Stimulated activated CD4-positive, alpha-beta T cell treated with anti-CD3 and anti-CD28 coated beads, Interleukin-12 subunit alpha, Interleukin-12 subunit beta, amount 100 ng/mL, for 4 hours (primary cell): Measurements from ENCODE around the gene PBX1.

Source experiments
- DNase-seq: peaks from one replicate; pipeline ENCODE4 v3.0.0-alpha.2; 2020

The PBX1 gene

DNA sequence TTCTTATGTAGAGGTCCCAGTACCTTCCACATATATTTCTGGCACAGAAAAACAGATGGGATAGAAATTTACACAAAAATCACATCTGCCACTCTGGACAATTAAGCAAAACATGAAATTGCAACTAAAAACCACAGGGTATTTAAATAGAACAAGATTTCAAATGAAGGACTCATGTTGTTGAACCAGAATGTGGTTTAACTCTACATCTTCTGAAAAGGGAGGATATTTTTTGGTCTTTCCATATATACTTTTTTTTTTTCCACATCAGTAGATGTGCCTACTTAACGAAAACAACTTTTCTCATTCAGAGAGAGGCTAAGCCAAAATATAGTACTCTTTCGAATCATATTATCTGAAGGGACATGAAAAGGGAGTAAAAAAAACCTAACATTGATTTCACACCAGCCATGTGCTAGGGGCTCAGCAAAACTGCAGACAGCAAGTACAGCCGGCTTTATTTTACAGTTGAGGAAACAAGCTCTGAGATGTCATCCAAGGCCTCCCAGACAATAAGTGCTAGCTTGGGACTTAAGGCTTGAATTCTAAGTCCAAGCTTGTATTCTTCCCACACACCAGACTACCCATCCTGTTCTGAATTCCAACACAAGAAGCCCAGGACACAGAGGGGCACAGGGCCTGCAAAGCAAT lies 208.9 kb downstream of the PBX1 start:
- DNase-seq: no peak

DNA sequence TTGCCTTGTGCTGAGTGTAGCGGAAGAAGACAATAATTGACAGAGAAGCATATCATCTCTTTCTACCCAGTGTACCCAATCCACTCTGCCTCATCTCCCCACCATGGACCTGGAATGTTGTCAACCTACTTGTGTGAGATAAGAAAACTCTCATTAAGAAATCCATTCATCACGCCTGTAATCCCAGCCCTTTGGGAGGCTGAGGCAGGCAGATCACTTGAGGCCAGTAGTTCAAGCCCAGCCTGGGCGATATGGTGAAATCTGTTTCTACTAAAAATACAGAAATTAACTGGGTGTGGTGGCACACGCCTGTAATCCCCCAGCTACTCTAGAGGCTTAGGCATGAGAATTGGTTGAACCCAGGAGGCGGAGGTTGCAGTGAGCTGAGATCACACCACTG lies 209.6 kb downstream of the PBX1 start:
- DNase-seq: no peak

DNA sequence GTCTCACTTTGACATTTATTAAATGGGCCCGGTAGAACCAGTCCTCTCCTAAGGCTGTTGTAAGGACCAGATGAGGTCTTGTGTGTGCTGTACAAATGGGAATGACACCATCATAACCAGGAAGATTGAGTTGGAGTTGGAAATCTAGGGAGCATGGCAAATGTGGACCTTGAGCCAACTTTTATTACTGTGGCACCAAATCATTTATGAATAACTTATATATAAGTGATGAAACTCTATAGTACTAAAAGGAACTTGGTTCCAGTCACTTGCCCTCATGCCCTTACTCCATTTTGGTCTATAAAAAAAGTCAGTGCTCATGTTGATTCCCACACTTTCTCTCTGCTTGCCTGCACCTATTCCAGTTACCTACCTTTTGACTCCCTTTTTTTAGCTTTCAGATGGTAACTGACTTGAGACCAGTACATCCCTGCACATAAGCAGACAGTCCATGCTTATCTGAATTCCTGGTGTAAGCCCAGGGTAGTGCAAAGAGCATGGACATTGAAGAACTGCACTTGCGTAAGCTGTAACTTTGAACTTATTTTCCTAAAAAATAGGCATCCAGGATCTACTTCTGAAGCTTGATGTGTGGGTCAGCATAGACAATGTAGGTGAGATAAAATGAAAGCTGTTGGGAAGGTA lies 210.6 kb downstream of the PBX1 start:
- no peak for DNase-seq

DNA sequence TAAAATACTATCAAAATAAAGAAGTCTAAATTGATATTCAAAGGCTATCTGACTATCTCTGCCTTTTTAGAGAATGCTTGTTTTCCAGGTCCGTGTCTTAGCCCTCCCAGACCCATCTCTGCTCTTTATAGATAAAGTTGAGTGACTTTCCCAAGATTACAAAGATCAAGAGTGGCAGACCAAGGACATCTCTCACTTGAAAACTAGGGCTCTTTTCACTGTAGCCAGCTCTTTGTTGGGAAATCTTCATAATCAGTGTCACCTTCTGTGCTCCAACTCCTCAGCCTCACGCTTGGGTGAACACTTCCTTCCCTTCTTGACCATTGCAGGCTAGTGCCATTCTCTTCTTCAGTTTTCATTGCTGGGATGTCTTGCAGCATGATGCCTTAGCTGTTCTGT lies 211.1 kb downstream of the PBX1 start:
- no peak for DNase-seq

DNA sequence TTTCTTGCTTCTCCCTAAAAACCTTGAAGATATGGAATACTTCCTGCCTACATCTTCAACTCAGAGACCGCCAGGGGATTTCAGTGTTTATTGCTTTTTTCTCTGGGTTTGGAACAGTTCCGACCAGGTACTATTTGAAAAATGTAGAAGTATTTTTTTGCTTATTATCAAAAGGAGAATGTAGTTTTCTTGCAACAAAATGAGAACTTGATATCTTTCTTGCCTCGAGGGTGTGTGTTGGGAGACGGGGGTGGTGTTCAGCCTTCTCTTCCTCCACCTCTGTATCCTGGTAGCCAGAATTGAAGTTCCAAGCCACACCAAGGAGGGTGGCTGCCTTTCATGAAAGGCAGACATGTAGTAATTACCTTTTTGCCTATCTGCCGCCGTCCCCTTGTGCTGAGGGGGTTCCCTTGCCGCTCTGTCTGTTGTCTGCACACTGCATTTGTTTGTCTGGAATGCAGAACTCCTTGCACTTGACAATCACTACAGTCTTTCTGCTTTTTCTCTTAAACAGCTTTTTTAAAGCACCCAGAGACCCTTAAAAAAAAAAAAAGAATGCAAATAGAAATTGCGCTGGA lies 212.1 kb downstream of the PBX1 start:
- DNase-seq: no peak

DNA sequence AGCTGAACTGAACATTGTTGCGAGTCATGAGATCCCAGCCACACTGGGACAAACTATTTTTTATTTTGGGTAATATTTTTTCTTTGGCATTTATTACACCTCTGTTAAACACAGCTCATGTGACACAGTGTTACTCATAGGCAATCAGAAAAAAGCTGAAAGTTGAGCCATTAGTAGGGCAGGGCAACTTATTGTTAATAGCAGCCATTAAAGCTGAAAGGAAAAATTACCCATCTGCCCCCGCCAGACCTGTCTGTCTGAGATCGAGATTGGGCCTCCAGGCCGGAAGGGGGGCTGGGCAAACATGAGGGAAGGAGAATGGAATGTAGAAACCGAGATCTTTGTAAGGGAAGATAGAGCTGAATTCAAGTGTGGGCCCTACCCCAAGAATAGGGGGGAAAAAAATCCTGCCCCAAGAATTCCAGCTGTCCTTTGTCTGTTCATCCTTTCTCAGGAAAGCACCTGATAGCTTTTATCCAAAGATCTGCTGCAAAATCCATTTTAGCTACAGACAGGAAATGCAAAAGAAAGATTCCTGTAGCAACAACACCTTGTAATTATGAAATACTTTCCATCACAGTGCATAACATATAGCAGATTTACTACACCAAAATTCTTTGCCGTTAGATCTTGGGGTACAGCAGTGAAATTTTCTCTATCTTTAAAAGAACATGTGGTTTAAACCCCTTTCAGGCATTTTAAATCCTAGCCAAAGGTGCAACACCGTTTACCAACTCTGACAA lies 212.8 kb downstream of the PBX1 start:
- DNase-seq: no peak

DNA sequence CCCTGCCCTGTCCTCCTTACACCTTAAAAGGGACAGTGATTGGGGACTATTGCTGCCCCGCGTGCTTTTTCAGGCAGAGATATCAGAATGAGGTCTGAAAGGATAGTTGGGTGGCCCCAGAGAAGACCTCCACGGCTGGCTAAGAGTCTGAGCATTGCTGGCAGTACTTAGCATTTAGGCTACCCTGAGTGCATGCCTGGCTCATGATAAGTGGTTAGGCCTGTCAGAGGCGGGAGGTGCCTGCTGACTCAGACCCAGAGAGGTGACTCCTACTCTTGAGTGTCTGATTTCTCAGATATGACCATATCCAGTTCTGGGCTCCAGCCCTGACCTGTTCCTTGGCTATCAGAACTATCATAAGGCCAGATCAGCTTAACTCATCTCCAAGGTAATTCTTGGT lies 213.7 kb downstream of the PBX1 start:
- DNase-seq: no peak

DNA sequence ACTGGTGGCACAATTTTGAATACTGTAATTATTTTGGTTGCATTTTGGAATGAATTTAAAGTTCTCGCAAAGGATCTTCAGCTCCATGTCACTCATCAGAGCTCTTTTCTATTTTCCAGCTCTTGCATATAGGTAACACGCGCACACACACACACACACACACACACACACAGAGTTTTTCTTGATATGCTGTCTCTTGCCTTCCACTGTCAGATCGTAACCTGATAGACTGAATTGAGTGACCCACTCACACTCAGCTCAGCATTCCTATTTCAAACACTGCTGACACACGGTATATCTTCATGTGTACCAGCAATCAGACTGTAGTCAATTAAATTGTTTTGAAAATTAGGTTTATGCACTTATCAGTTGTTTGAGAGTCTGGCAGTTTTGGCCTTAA lies 214.1 kb downstream of the PBX1 start:
- DNase-seq: no peak

DNA sequence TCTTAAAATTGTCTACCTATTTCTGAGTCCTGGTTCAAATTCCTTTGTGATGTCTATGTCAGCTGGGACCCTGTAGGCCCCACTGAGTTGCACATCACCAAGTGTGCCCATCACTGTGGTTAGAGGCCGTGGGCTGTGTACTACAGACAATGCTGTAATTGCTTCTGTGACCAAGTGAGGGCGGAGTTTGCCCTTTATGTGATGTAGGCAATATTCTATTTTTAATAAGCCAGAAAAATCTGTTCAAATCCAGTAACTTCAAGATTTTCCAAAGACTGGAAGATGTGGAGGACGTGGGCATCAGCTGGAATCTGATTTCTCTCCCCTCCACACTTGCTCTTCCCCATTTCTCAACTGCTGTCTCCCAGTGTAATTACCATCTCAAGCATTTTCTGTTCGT lies 215.4 kb downstream of the PBX1 start:
- DNase-seq: no peak

DNA sequence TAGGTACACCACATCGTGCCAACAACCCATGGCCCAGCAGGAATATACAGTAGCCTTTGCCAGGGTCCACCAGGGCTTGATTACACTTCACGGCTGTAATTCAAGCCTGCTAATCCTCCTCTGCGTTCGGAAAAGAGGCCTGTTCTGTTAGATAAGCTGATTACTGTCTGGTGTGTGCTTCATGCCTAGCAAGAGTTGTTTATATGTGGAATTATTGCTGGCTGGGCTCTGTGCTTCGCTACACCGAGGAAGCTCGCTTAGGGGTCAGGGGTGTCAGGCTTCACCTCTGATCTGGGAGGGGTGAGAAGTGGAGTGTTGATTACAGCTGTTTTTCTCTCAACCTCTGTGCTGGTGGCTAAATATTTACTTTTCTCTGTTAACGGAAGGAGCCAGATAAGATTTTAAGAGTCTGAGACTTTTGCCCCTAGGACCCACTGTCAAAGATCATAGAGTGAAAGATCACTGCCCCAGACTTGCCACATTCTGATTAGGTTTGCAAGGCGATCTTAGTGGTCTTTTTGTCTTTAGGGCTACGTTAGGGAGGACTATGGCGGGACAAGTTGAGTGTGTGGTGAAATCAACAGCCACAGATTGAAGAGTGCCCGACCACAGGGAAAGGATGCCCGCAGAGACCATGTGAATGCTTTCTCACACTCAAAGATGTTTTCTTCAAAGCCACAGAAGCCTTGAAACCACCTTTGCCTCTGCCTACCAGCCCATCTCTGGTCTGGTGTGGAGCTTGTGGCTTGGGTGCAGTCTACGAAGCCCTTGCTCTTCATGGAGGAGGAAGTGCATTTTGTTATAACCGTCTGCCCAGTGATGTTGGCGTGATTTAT lies 216.1 kb downstream of the PBX1 start:
- DNase-seq: no peak

DNA sequence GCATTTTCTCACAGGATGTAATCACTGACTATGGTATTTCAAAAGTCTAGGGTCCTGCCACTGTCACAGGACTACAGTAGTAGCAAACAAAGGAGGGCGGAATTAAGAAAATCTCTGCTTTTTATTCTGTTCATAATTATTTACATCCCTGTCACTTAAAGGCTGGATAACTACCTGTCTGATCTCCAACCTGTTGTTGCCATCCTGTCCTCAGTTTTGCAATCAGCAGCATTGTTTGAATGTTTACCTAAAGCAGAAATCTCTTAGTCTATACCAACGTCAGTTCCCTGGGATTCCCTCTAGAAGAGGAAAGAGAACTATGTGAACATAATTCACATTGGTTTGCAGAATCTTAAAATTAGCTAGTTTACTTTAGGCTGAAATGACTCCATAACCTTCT lies 218.5 kb downstream of the PBX1 start:
- no peak for DNase-seq

DNA sequence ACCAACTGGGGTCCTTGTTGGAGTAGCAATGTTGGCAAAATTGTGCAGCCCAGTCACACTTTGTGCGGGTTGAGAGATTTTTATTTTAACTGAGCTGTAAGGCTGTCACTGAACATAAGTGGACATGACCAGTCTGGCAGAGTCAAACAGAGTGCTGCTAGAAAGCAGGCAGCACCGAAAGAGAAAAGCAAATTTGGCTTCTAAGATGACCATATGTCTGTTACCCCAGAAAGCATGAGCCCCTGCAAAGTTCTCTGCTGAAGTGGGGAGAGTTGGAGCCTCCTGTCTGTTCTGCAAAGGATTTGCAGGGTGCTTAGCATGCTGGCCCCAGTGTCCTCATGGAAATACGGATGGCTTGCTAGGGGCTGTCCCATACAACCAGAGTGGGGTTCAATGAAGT lies 220.4 kb downstream of the PBX1 start:
- no peak for DNase-seq

DNA sequence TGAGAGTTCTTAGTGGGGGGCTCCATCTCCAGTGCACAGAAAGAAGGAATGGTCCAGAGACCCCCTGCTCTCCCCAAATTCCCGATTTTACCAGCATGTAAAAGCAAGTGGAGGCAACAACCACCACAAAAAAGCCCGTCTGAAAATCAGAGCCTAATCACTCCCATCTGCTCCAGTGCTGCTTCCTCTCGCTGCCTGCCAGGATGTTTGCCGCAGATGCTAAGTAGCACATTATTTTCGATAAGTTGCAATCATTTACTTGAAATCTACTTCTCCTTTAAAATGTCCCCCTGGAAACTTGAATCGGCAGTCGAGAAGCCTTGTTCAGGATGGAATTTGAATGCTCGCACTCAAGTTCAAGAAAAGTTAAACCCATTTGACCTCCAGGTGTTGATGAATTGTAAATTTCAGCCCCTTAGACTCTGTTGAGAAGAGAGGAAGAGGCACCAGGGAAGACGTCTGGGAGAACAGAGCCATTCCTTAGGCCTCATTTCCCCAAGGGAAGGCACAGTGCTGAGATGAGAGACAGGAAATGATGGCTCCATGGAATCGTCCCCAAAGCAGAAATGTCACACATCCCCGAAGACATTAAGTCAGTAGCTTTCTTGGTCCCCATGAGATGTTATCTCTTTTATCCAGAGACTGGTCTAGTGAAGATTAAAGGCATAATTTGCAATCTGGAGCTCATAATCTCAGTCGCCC lies 221.3 kb downstream of the PBX1 start:
- no peak for DNase-seq

DNA sequence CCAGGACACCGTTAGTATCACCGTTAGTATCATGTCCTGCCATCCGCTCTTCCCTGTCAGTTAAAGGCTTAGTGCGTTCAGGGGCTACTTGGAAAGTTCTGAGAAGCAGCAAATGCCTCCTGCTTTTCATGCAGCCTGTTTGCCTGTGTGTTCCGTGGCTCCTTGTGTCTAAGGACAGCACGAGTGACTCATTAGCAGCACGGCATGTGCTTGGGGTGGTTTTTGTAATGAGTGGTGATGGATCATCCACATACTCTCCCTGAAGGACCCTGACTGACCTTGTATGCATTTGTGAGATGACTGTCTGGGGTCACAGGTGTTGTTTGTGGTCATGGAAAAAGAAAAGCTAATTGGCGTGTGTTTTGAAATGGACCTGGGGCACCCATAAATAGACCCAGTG lies 221.9 kb downstream of the PBX1 start:
- DNase-seq: no peak

DNA sequence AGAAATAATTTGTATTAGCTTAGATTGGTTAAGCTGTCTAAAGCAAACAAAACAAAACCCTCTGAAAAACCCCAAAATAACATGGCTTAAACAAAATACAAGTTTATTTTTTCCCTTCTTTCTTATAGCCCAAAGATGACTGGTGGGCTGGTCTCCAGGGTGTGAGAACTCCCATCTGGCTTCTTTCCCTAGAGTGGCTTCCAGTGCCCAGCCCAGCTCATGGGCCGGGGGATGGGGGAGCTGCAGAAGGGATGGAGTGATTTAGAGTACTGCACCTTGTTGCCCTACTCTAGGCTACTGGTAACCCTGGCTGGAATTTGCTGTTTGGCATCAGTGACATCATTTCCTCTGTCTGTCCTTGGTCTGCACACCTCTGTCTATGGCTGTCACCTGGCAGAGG lies 223.0 kb downstream of the PBX1 start:
- DNase-seq: no peak

DNA sequence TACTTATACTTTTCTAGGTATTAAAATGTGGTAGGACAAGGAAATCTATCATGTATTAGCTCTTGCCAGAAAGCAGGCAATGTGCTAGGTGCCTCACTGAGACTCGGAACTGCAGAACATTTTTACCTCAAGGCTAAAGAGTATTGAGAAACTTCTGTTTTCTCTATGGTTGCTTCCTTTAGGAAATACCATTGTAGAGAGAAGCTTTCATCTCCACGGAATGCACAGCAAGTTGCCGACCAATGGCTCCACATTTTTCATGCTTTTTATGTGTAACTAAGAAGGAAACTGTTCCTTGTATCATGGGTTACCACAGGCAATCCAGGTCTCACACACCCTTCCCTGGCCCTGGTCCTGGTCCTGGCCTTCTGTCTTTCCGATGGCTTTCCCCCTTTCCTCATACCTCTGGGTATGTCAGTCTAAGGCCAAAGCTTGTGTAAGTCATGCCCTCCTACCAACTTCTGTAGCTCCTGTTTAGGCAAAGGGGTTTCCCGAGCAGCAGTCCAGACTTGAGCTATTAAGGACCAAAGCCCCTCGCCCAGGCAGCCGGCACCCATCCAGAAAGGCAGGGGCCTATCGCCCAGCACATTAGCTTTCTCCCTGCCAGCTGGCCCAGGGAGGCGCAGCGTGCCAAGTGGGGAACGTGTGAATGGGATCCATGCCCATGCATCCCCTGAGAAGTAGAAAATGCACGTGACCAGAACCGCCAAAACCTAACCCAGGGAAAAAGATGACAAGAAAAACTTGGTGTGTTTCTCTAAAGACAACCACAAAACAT lies 225.0 kb downstream of the PBX1 start:
- no peak for DNase-seq

DNA sequence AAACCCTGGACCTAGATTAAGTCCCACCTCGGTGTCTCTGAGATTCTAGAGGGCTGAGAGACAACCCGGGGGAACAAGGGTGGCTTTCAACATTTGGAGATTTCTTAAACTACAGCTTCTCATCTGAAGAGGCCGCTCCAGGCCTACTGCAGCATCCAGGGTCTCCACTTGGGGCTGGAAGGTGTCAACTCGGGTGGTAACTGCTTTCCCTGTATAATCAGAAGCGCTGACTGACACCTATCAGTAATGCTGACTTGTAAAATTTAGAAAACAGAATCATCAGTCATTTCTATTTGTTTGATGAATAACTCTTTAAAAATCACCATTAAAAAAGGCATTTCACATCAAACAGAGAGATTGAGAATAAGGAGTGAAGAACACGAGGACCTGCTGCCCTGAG lies 226.0 kb downstream of the PBX1 start:
- no peak for DNase-seq

DNA sequence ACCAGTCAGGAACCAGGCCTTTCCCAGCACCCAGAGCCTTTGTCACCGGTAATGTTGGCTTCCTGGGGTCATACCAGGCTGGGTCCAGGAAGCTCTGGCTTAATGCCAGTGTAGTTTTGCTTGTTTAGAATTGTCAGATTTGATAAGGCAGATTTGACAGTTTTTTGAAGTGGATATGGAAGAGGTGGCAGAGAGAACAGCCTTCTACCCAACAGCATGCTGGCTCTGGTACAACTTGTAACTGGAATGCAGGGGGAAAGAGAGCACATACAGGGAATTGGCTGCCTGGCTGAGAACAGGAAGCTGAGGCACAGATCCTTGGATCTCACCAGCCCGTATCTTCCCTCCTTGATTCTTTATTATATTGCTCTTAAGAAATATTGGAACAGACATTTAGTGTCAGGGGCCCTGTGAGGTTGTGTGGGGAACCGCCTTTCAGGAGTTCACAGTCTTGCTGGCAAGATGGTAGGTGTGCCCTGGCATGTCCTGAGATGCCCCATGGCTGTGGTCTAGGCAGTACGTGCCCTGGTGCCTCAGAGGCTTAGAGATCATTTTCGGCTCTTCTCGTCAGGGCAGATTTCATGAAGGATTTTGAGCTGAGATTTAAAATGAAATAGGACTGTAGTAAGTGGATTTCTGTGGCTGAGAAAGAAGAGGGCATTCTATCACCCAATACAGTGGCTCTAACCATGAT lies 227.0 kb downstream of the PBX1 start:
- DNase-seq: no peak

DNA sequence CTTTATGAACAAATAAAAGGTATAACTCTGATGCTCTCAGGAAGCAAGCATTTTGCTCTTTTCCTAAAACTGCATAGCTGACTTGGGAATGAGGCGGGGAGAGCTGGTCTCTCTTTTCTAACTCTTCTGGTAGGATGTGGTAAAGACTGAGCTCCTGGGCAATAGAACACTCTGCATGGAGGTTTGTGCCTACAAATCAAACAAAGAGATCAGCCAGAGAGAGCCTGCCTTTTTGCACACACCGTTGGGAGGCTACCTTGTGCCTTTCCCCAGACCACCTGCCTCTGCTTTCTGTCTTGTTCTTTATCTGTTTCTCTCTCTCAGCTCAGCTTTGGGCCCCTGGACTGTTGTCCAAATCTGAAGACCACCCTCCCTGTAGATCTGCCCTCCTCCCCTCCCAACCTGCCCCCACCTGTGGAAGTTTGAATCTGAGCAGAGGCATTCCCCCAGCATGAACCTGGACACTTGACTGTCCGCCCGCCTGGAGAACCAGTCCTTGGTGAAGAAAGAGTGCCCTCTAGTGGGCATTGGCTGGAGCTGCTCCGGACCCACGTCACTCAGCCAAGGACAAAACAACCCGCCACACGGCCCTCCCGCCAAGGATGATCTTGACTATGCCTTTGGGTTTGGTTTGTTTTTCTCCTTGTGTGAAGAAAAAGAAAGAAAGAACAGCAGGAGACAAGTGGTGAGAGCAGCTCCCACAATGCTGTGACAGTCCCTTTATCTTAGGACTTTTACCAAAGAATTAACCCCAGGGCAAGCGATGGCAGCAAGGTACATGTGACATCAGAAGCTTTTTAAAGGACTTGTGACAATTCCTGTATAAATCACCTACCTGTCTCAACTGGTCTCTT lies 228.2 kb downstream of the PBX1 start:
- peak; percentile 41 for DNase-seq

DNA sequence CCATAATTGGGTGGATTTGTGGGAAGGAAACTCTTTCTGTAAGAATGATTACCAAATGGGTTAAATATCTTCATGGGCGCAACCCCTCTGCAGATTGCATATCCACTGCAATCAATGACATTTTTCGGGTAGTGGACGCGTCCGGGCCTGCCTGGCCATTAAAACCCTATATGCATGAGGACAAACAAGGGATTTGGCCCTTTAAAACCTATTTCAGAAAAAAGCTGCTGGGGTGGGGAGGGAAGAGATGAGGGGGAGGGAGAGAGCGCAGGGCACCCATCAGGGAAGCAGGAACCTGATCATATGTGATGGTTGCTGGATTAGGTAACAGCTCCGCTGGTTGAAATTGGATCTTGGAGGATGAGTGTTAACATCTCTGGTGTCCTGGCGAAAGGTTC lies 228.8 kb downstream of the PBX1 start:
- DNase-seq: no peak
